ENCODE data around the gene FNDC3B.

The FNDC3B gene

DNA sequence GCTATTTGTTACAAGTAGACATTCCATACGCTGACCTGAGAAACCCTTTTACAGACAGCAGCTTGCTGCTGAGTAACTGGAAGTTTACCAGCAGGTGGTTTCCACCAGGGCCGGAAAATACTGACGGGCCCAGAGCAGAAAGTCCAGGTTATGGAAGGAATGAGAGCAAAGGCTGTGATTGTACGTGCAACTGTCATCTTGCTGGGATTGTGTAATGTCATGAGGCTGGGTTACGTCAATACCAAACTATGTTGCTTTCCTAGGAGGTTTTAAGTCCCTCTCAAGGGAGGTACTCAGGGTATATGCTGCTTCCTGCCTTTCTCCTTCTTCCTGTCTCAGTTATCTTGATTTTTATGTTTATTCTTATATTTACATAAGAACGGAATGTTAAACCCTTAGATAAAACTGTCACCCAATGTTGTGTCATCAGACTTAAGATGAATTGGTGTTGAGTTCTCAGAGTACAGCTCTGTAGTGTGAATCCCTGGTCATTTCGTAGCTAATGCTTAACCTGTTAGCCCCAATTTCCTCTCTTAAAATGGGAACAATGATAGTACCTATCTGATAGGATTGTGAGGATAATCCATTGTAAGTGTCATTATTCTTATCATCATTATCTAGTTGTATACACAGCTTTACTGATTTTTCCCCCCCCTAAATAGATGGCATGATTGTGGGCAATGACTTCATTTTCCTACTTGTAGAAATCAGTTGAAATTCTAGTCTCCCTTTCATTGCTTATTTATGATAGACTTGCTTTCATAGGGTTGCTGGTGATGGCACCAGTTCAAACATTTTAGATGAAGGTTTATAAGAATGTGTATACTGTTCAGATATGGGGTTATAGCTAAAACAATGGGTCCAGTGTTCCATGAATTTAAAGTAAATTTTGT lies 101.4 kb downstream of the FNDC3B start:
- peak; percentile 94 for DNase-seq

DNA sequence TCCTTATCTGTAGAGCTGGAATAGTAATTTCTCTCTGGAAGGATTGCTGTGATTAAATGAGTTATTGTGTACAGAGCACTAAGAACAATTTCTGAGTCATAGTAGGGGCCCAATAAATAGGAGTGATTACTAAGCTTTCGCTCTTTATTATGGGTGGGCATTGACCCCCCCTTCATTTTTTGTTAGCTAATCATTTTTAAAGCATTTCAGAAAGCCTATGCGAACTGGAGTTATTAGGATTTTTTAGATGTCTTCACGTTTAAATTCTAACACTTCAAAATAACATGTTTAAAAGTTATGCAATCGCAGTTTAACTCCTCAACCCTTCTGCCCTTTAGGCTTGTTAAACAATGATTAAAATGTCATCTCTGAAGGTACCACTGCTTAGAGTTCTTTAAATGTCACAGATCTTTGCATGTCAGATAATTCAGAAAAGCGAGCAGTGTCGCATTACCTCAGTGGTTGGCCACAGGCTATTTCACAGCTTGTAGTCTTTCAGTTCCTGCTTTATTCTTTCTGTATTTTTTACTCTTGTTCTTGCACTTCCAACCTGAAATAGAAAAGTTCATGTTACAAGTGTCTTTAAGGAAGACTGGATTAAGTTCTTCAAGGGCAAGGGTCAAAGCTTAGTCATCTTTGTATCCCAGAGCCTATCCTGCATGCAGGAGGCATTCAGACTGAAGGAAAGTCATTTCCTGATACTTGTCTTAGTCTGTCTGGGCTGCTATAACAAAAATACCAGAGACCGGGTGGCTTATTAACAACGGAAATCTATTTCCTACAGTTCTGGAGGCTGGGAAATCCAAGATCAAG lies 102.9 kb downstream of the FNDC3B start:
- peak; percentile 40 for DNase-seq

DNA sequence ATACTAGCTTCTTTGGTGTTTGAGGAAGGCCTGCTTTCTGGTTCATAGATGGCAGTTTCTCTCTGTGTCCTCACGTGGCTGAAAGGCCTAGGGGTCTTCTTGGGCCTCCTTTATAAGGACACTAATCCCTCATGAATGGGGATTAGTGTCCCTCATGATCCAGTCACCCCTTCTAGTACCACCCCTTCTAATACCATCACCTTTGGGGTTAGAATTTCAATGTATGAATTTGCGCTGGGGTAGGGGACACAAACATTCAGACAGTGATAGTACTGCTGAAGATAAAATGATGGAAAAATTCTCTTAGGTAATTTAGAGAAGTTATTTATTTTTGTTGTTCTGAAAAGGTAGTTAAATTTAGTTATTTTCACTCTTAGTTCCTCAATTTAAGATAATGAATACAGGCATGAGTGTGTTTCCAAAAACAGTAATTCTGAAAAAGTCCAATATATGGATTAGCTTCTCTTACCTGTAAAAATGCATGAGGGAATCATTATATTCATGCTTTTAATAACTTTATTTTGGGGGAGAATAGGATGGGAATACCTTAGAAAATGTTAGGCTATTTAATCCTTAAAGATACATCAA lies 103.6 kb downstream of the FNDC3B start:
- no peak for DNase-seq

DNA sequence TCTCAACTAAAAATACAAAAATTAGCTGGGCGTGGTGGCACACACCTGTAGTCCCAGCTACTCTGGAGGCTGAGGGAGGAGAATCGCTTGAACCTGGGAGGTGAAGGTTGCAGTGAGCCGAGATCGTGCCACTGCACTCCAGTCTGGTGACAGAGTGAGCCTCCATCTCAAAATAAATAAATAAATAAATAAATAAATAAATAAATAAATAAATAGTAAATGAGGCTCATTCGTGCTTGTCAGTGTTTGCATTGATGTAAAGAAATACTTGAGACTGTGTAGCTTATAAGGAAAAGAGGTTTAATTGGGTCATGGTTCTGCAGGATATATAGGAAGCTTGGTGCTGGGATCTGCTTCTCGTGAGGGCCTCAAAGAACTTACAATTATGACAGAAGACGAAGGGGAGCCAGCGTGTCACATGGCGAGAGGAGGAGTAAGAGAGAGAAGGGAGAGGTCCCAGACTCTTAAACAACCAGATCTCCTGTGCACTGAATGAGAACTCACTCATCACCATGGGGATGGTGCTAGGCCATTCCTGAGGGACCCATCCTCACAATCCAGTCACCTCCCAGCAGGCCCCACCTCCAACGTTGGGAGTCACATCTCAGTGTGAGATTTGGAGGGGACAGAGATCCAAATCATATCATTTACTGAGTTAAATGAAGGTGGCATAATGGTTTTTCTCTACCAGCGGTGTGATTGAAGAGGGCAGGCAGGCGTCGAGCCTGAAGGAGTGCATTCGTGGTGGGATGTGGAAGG lies 104.5 kb downstream of the FNDC3B start:
- no peak for DNase-seq

DNA sequence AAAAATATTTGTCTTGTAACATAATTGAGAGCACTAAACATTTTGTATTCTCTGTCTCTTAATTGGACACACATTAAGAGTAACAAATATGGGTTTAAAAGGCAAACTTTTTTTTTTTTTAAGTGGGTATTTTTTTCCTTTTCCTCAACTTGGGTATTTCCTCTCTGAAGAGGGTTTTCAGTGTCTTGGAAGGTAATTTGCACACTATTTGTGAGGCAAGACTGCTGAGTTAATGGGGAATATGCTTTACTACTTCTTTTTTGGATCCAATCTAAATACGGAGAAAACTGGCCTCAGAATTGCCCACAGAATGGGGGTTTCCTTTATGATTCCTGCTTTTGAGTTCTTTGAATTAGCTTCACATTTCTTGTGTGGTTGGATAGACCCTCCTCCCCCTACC lies 105.2 kb downstream of the FNDC3B start:
- no peak for DNase-seq

DNA sequence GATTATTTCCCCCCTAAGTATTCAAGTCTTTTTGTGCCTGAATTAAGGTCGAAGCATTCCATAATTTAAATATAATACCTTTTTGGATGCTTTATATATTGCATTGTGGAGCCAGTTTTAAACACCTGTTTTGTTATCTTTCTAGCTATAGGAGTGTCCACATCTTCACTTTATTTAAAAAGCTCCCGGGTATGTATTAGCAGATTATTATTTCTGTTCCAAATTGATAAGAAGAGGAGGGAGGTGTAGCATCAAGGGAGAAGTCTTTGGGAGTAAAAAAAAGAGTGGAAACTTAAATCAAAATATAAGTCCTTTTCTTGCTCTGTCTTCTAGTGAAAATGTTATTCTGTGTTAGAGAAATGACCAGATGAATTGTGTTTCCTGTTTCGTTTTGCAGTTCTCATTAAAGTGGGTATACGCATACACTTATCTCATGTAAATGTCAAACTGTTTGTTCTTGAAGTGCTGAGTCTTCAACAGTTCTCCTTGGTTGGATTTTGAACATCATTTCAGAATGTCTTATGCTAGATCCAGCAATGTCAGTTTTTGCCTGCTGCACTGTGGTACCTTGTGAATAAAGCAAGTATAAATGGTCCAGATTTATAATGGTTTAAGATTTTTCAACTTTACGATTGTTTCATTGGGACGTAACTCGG lies 105.8 kb downstream of the FNDC3B start:
- DNase-seq, result no peak

DNA sequence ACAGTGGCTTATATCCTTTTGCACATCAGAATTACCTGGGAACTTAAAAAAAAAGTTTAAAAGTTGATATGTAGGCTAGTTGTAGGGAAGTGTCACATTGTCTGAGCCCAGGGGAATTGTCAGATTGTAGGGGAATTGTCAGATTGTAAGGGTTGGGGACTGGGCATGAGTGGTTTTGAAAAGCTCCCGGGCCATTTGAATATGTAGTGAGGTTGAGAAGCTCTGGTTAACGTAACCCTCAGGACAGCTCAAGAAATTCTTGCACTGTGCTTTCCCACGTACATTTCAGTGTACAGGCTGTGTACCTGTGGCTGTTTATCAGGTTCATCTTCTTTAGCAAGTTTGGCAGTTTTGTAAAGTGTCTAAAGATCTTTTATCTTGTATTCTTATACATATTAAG lies 107.0 kb downstream of the FNDC3B start:
- no peak for DNase-seq

DNA sequence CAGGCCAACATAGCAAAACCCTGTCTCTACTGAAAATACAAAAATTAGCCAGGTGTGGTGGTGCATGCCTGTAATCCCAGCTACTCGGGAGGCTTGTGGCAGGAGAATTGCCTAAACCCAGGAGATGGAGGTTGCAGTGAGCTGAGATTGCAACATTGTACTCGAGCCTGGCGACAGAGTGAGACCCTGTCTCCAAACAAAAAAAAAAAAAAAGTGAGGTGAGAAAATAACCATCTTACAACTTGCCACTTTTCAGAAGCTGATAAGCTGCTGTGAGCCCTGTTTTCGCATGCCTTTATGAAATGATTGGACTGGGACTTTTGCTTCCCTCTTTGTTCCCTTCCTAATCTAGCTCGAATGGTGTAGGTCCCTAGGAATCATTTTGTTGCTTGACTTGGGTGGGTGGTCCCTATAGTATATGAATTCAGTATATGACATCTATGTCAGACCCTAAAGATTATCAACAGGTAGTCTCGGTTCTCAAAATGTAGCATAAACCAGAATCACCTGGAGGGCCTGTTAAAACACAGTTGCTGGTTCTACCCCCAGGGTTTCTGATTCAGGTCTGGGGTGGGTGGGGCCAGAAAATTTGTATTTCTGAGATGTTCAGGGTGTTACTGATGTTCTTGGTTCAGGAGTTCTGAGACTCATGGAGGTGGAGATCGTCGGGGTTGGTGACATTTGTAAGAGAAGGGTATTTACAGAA lies 107.9 kb downstream of the FNDC3B start:
- no peak for DNase-seq

DNA sequence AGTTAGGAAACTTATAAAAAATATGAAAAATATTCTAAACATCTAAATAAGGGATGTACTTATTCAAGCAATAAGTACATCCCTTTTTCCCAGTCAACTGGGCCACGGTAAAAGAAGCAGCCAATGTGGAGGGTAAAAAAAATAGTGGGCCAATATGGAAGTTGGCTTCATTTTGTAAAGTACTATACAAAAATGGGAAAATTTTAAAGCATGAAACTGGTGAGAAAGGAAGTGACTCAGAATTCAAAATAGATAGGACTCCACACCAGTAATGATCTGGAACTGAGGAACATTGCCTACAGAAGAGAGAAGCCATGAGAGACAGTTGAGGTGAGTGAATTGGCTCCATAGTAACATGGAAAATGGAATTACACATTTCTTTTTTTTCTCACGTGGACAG lies 108.9 kb downstream of the FNDC3B start:
- peak; percentile 13 for DNase-seq

DNA sequence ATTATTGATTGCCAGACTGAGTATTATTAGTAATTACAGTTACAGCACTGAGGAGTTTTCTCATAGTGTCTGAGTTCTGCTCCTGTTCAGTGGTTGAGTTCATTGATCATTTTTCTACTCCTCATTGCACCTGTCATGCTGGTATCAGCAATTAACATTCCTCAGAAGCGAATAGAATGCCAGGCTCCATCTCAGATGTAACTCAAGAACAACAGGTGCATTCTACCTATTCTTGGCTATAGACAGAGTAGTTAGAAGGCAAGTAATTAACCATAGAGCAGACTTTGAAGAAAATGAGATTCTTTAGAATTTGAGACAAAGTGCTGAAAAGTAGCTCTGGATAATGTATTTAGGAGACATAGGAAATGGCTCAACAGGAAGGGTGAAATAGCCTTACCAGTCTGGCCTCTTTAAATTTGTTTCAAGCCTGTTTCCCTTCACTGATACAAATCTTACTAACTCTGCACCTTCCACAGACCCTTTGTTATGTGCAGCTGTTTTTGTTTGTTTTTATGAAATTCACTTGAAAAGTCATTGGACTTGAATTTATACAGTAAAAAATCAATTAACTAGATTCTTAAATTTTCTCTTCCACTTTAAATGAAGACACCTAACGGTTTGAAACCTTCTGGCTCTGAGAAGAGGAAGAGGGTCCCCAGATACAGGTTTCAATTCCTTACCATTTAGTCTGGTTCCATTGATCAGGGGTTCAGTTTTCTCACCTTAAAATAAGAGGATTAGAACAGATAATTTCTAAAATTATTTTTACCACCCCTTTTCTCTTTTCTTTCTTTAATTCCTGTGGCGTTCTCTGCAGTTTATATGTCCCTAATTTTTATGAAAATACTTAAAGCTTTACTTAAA lies 109.6 kb downstream of the FNDC3B start:
- DNase-seq, result no peak

DNA sequence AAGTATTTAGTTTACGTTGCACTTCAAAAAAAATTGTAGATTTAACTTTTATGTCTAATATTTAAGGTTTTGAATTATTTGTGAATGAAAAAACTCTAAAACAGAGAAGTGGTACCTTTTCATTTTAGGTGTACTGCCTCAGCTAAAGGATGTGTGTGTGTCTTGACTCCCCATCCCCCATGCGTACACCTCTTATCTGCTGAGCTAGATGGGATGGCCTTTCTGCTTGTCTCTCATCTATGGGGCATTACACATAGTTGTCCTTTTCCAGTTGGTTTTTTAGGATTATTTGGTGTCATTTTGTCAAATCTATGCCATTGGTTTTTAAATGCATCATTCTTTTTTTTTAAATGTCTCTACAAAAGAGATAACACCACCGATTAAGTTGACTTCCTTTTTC lies 110.9 kb downstream of the FNDC3B start:
- no peak for DNase-seq

DNA sequence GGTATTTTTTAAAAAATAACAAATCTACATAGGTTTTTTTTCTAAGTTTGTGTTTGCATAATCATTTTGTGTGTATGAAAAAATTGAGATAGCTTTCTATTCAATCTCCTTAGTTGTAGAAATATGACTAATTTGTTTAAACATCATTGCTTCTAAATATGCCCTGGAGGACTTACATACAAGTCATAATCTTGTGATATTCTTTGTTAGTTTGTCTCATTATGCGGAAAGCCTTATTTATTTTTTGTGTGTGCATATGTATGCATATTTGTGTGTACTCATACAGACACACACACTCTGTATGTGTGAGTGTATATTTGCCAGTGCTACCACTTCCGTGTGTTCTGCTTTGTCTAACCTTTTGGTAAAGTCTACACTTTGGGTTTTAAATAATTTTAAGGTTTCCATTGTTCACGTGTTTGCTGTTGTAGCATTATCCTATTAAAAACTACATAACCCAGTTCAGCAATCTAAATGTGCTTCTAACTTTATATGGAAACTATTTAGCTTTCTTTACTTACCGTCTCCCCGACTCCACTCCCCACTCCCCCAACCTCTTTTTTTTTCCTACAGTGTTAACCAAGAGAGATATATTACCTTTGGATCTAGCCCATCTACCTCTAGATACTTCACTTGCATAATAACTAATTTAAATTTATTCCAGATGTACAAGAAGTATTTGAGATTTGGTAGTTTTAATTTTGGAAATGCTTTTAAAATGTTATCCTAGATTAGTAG lies 111.7 kb downstream of the FNDC3B start:
- no peak for DNase-seq

DNA sequence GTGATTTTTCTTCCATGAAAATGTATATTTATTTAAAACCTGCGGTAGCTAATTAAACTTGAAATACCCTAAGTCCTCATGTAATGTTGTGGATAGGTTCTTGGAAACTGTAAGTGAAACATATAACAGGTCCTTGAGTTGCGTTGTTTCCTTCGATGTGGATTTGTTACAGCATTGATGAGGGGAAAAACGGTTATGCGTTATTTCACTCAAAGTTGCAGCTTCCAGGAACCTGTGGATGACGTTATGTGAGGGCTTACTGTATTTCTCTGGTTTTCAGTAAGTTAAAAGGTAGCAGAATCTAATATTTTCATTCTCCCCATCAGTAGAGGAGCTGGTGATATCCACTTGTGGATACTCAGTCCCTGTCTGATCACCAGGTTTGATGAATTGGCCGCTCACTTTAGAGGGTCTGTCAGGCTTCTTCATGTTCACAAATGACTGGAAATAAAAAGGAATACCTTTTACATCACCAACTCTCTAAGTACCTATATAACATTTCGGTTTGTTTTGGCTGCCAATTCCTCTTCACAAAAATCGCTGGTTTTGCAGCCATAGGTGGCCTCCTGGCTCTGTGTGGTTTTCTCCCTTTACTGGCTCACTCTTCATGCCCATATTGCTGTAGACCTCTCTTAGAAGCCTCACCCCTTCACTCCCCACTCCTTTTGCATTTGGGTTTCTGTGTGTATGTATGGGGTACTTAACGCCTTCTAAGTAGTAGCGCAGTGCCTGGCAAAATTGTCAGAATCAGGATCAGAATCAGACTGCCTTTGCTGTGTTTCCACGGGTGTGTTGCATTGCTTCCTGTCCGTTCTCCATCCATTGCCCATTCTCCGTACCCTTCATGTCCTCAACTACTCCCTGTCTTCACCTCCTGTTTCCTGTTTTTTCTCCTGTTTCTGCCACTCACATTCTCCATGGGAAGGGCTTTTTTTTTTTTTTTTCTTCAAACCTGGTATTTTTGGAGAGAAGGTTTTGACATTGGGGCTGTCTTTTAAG lies 112.6 kb downstream of the FNDC3B start:
- DNase-seq, result no peak

DNA sequence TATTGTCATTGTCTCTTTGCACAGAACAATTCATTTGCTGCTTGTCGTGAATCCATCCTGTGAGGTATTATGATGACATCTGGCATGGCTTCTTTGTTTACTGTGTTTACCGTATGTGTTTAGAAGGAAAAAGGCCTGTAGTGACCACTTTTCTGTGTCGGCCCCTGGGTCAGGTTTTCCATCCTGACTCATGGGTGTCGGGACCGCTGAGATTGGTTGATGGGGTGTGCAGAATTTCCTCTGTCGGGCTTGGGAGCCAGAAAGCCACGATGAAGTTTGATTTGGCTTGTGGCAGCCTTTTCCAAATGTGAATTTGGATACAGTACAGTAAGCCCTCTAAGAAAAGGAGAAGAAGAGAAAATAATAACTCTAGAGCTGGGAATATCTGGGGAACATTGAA lies 113.5 kb downstream of the FNDC3B start:
- peak; percentile 60 for DNase-seq

DNA sequence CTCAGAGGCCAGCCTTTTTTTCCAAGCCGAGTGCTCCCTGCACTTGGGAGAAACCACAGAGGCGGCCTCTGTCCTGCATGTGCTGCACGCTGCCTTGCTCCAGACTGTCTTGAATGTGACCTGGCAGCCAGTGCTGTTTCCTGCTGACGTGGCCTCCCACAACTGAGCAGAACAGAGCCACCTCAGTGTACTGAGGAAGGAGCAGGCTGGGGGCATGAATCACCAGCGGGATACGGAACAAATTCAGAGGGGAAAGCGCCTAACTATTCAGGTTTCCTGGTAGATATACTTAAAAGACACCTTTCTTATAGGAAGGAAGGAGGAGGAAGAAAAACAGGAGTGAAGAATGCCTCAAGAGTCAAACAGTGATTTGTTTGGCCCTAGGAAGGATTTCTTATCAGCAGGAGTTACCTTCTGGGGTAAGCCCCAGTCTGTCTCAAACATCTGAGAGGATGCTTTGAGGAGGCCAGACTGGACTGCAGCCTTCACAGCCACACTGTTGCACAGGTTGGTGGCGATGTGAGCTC lies 114.0 kb downstream of the FNDC3B start:
- DNase-seq, result peak; percentile 94

DNA sequence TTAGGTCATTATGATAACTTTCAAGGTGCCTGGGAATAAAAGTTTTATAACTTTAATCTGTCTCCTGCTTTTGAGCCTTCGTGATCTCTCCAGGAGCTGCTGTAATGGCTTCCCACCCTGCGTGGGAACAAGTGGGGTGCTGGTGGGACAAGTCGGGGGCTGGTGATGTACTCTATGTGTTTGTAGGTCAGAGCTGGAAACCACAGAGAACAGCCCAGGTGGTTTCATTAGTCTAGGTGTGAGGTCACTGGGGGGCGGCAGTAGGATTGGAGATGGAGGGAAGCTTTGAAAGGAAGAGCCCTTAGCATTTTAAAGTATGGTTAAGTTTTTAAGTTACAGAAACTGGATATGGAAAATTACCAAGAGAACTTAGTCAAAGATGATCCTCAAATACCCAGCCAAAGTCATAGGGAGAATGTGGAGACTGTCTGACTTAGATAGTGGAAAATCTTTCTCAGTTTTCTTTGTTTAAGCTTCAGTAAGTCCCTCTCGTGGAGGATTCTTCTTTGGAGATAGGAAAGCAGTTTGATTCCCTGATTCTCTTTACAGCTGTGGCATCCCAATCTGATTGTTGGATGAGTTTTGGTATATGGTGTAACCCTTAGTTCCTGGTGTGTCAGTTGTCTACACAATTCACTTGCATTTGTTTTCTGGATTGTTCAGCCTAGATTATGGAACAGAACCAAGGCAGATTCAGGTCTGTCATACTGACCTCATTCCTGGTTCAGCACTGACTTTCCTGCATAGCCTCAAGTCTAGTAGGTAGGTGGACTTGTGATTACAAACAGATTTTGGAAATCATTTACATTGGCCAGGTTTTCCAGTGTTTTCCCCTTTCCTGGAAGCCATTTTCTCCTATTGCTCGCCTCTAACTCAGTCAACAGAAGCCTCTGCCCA lies 115.6 kb downstream of the FNDC3B start:
- DNase-seq, result no peak

DNA sequence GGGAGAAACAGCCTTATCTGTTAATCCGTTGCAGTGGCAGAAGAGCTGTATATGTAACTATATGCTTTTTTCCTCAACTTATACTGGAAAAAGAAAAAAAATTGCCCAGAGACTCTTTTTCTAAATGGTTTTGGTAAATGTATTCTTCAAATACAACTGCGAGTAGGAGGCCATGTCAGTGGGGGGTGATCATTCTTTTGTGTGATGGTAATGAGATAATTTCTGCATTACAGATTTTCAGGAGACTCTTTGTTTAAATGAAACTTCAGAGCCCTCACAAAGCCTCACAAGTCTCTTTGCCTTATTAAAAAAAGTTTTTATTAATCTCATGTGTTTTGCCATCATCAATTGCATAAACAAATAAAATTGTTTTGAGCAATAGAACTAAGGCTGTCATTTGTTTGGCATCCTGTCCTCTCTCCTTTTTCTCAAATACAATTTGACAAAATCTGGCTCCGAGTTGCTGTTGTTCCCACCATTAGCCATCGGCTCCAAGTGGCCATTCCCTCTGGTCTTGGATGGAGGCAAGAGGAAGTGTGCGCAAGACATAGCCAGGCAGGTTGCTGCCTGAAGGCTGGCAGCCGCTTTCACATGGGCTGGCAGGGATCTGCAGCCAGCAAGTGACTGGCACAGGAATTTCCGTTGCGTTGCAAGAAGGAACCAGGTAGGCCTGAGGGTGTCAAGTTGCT lies 116.7 kb downstream of the FNDC3B start:
- peak; percentile 19 for DNase-seq
